GM13977 (cell line): Measurements from ENCODE around the gene SLC35E2B.
"Not testable (repeated sequence)": the region's sequence is repeated elsewhere in the genome, so short reads cannot be mapped to it uniquely, and the experiment has no call there.

Source experiments
- DNase-seq: peaks from one replicate; pipeline ENCODE4 v3.0.0; 2012; ENCODE audit warnings: low spot score
- in situ Hi-C: fragments of 300-500 bp; cut with MboI; formaldehyde crosslinking; loops from one replicate; pipeline ENCODE4 v1.12.0; 2022; ENCODE audit warnings: low sequenced_read_pairs, low pct_unique_long_range_greater_than_20kb, mixed read lengths, inconsistent platforms; ENCODE audit not compliant: unreplicated experiment
- TF ChIP-seq, protein P1 (sequence below): IDR thresholded peaks from 2 replicates; pipeline ENCODE4 v1.5.1; 2012; ENCODE audit warnings: mild to moderate bottlenecking, control low read depth; ENCODE audit not compliant: insufficient read depth; ENCODE audit errors: extremely low read depth, missing control alignments

SLC35E2B gene

DNA sequence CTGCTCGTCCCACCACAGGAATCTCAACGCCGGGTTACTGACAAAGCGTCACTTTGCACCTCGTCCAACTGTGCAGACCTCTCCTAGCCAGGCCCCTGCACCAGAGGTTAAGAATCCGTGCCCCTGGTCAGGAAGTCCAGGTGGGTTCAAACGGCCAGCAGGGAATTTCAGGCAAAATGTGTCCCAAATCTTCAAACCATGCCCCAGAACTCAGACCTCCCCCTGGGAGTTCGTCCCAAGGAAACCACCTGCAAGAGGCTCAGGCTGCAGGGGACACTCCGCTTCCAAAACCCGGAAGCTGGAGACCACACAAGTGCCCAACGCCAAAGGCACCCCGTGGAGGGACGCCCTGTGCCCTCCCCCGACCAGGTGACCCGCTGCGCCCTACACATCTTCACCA lies 1.2 kb downstream of the SLC35E2B start:
- DNase-seq, in situ Hi-C loops: not testable (repeated sequence)

DNA sequence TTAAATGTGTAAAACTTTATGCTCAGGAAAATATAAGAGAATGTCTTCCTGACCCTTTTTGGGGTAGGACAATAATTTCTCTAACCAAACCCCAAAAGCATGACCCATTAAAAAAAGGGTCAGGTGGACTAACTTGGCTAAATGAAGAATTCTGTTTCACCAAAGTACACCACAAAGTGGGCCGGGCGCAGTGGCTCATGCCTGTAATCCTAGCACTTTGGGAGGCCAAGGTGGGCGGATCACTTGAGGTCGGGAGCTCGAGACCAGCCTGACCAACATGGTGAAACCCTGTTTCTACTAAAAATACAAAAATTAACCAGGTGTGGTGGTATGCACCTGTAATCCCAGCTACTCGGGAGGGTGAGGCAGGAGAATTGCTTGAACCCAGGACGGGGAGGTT lies 3.1 kb downstream of the SLC35E2B start:
- DNase-seq, in situ Hi-C loops: not testable (repeated sequence)

DNA sequence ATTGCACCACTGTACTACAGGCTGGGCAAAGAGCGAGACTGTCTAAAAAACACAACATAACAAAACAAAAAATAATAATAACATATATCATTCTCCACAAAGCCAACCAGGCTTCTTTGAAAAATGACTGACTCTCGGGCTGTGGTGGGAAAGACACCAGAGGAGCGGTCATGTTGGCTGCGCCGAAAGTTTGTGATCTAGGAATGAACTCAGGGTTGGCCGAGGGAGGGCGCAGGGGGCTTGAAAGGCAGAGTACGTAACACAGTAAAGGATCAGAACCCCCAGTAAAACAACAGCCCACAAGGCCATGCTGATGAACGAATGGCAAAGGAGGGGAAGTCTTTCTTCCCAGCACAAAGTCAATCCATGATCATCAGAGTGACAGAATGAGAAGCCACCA lies 4.7 kb downstream of the SLC35E2B start:
- TF ChIP-seq, protein P1, sequence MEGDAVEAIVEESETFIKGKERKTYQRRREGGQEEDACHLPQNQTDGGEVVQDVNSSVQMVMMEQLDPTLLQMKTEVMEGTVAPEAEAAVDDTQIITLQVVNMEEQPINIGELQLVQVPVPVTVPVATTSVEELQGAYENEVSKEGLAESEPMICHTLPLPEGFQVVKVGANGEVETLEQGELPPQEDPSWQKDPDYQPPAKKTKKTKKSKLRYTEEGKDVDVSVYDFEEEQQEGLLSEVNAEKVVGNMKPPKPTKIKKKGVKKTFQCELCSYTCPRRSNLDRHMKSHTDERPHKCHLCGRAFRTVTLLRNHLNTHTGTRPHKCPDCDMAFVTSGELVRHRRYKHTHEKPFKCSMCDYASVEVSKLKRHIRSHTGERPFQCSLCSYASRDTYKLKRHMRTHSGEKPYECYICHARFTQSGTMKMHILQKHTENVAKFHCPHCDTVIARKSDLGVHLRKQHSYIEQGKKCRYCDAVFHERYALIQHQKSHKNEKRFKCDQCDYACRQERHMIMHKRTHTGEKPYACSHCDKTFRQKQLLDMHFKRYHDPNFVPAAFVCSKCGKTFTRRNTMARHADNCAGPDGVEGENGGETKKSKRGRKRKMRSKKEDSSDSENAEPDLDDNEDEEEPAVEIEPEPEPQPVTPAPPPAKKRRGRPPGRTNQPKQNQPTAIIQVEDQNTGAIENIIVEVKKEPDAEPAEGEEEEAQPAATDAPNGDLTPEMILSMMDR = no peak
- in situ Hi-C loops = no loop called here
- DNase-seq = no peak

DNA sequence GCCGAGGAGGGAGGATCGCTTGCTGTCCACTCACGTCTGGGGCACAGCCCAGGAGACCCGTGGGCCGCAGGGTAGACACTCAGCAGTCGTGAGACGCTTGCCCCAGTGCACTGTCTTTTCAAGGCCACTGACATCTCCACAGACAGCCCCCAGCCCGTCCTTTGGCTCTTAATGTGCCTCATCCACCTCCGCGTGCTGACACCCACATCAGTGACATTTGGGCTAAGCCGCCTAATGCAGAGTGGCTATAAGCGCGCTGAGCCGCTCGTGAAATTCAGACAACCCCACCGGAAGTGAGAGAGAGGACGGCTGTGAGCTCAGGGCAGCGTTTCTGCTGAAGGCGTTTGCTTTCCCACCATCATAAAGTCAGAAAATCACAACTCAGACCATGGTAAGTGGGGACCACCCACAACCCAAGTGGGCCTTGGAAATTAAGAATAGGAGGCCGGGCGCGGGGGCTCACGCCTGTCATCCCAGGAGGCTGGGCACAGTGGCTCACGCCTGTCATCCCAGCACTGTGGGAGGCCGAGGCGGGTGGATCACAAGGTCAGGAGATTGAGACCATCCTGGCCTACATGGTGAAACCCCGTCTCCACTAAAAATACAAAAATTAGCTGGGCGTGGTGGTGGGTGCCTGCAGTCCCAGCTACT lies 8.4 kb downstream of the SLC35E2B start:
- TF ChIP-seq, protein P1 = no peak
- DNase-seq = no peak
- in situ Hi-C loops = no loop called here

DNA sequence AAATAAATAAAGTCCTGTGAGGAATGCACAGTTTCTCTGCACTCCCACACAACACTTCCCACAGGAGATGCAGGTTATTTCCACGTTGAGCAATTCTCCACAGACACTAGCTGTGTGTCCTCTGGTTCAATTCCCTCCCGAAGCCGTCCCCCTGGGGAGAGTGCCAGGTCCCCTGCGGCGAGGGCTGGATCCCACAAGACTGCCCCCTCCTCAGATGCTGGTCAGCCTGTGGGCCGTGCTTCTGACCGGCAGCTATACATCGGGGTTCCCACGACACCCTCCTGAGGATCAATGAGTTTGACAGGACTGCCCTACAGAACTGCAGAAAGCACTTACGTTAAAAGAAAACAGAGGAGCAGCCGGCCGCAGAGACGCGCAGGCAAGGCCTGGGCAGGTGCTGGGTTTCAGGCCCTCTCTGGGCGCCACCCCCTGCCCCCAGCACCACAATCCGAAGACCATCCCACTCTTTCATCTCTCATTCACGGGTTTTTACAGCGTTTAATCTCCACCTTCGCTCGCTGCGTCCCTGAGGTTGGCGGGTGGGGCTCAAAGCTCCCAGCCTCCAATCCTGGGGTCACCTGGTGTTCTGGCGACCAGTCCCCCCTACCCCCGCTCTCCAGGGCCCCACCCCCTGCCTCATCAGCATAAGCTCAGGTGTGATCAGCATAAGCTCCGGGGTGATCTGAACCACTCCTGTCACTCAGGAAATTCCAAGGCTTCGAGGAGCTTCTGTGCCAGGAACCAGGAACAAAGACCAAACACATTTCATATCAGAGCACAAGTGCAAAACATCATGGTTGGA lies 9.3 kb downstream of the SLC35E2B start:
- DNase-seq = no peak
- in situ Hi-C loops = no loop called here
- TF ChIP-seq, protein P1 = no peak

DNA sequence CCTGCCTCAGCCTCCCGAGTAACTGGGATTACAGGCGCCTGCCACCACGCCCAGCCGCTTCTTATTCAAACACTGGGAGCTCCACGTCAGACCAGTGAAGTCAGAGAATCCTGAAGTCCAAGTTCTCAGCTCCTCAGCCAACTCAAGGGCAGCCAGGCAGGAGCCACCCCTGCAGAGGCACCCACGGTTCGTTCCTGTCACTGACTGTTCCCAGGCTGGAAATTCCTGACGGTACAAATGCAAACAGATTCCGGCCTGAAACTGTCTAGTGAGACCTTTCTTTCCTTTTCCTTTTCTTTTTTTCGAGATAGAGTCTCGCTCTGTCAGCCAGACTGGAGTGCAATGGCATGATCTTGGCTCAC lies 11.7 kb downstream of the SLC35E2B start:
- in situ Hi-C loops = no loop called here
- DNase-seq = no peak
- TF ChIP-seq, protein P1 = no peak

DNA sequence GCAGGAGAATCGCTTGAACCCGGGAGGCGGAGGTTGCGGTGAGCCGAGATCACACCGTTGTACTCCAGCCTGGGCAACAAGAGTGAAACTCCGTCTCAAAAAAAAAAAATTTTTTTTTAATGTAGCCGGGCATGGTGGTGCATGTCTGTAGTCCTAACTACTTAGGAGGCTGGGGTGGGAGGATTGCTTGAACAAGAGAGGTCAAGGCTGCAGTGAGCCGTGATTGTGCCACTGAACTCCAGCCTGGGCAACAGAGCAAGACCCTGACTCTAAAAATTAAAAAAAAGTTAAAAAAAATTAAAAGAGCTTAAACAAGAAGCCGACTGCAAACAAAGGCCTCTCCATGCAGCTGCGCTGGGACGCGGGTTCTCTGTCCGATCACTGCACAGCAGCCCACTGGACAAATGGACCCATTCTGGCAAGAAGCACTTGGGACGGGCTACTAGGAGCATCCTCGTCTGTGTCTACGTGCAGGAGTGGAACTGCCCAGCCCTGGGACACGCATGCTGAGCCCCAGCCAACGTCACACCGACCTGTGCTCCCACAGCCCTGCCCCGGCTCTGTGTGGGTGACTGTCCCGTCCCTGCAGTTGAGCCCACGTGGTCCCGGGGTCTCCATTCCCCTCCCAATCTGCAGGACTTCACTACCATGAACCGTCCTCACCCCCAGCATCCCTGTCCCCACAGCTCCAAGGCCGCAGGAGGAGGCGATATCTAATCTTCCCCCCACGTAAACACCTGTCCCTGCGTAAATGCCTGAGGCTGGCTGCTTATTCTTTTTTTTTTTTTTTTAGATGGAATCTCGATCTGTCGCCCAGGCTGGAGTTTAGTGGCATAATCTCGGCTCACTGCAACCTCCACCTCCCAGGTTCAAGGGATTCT lies 12.3 kb downstream of the SLC35E2B start:
- in situ Hi-C loops = no loop called here
- TF ChIP-seq, protein P1 = no peak
- no peak for DNase-seq
